GM23338 (cell line): ENCODE data around the gene PELO. TPM values are rescaled to one million over a fixed set of nuclear protein-coding genes. Genes with fewer than 3 reads are reported as not detected.

ENCODE experiments used
- ATAC-seq: fragments of 200-7000 bp; cut with Tn5 transposase; 3 replicates; pipeline ENCODE4 v1.9.1; 2020
- DNase-seq: peaks from one replicate; pipeline ENCODE4 v3.0.0-alpha.2; 2015; ENCODE audit warnings: low spot score
- H2AFZ ChIP-seq: fragments of 200-600 bp; sonication (generic); 2 replicates; pipeline ENCODE4 v1.8.0; 2016; ENCODE audit warnings: antibody characterized with exemption, mild to moderate bottlenecking, moderate library complexity
- H3F3A ChIP-seq: fragments of 200-600 bp; sonication (generic); replicated peaks from 2 replicates; pipeline ENCODE4 v1.8.0; 2017; ENCODE audit warnings: antibody characterized with exemption, mixed run types, low read depth
- H3K27ac ChIP-seq: fragments of 200-600 bp; sonication (generic); 2 replicates; pipeline ENCODE4 v1.6.1; 2016; ENCODE audit warnings: low read depth
- H3K27me3 ChIP-seq: fragments of 200-600 bp; sonication (generic); 2 replicates; pipeline ENCODE4 v1.8.0; 2016; ENCODE audit warnings: mild to moderate bottlenecking, mixed run types, moderate library complexity; ENCODE audit not compliant: insufficient read depth
- H3K36me3 ChIP-seq: fragments of 200-600 bp; sonication (generic); 2 replicates; pipeline ENCODE4 v1.8.0; 2016; ENCODE audit warnings: mild to moderate bottlenecking; ENCODE audit not compliant: insufficient read depth
- H3K4me1 ChIP-seq: fragments of 200-600 bp; sonication (generic); 2 replicates; pipeline ENCODE4 v1.8.0; 2016; ENCODE audit warnings: mild to moderate bottlenecking, moderate library complexity; ENCODE audit not compliant: insufficient read depth
- H3K4me2 ChIP-seq: fragments of 200-600 bp; sonication (generic); 2 replicates; pipeline ENCODE4 v1.7.1; 2017; ENCODE audit warnings: mixed run types
- H3K4me3 ChIP-seq: fragments of 200-600 bp; sonication (generic); 2 replicates; pipeline ENCODE4 v1.6.1; 2016; ENCODE audit warnings: mixed run types
- H3K79me2 ChIP-seq: fragments of 200-600 bp; sonication (generic); replicated peaks from 2 replicates; pipeline ENCODE4 v1.8.0; 2017; ENCODE audit warnings: mild to moderate bottlenecking; ENCODE audit not compliant: insufficient read depth
- H3K9me2 ChIP-seq: fragments of 200-600 bp; sonication (generic); 2 replicates; pipeline ENCODE4 v1.8.0; 2017; ENCODE audit not compliant: insufficient read depth
- H4K20me1 ChIP-seq: fragments of 200-600 bp; sonication (generic); replicated peaks from 2 replicates; pipeline ENCODE4 v1.8.0; 2017; ENCODE audit warnings: mild to moderate bottlenecking; ENCODE audit not compliant: insufficient read depth
- H3K27ac Mint-ChIP-seq: 2 replicates; pipeline ENCODE4 v1.8.0; 2020; ENCODE audit warnings: inconsistent platforms, mild to moderate bottlenecking, moderate library complexity, mixed read lengths
- H3K27me3 Mint-ChIP-seq: 3 replicates; pipeline ENCODE4 v1.8.0; 2022; ENCODE audit warnings: low read depth, mild to moderate bottlenecking, moderate library complexity, mixed read lengths, inconsistent platforms; ENCODE audit not compliant: insufficient read depth, poor library complexity
- H3K36me3 Mint-ChIP-seq: 3 replicates; pipeline ENCODE4 v1.8.0; 2021; ENCODE audit warnings: low read depth, mild to moderate bottlenecking, inconsistent platforms, moderate library complexity, mixed read lengths
- H3K4me1 Mint-ChIP-seq: 3 replicates; pipeline ENCODE4 v1.8.0; 2020; ENCODE audit warnings: mild to moderate bottlenecking, inconsistent platforms, mixed read lengths
- H3K4me3 Mint-ChIP-seq: 3 replicates; pipeline ENCODE4 v1.8.0; 2021; ENCODE audit warnings: moderate library complexity, mild to moderate bottlenecking, inconsistent platforms, mixed read lengths
- H3K9me3 Mint-ChIP-seq: 3 replicates; pipeline ENCODE4 v1.8.0; 2020; ENCODE audit warnings: moderate library complexity, mild to moderate bottlenecking, inconsistent platforms, mixed read lengths
- CREB1 ChIP-seq: fragments of 250-450 bp; sonication (Bioruptor Pico); IDR thresholded peaks from 2 replicates; pipeline ENCODE4 v1.5.0; 2020; ENCODE audit warnings: low read depth, mild to moderate bottlenecking, moderate library complexity
- CTCF ChIP-seq, 2 experiments: fragments of 200-600 bp in 1 of 2; sonication (generic) in 1 of 2; conservative IDR thresholded peaks; 2 replicates each; pipeline versions ENCODE4 v1.5.1 to v1.6.1; 2016 to 2017; ENCODE audit warnings: antibody characterized with exemption in 2 of 2, low read depth in 2 of 2, mild to moderate bottlenecking in 2 of 2, moderate library complexity in 1 of 2
- ETS1 ChIP-seq: IDR thresholded peaks from 2 replicates; pipeline ENCODE4 v1.6.1; 2016; ENCODE audit warnings: antibody characterized with exemption
- EZH2 ChIP-seq: fragments of 200-600 bp; sonication (generic); IDR thresholded peaks from one replicate; pipeline ENCODE4 v1.8.0; 2017; ENCODE audit warnings: antibody characterized with exemption, mild to moderate bottlenecking, low read depth; ENCODE audit not compliant: unreplicated experiment
- EZH2phosphoT487 ChIP-seq: fragments of 200-600 bp; sonication (generic); IDR thresholded peaks from one replicate; pipeline ENCODE4 v1.8.1; 2018; ENCODE audit warnings: antibody characterized with exemption; ENCODE audit not compliant: unreplicated experiment
- JUNB ChIP-seq: IDR thresholded peaks from one replicate; pipeline ENCODE4 v1.6.1; 2016; ENCODE audit warnings: antibody characterized with exemption; ENCODE audit not compliant: unreplicated experiment
- NANOG ChIP-seq: IDR thresholded peaks from 2 replicates; pipeline ENCODE4 v1.6.1; 2016; ENCODE audit warnings: antibody characterized with exemption, borderline replicate concordance
- POLR2AphosphoS5 ChIP-seq: IDR thresholded peaks from 2 replicates; pipeline ENCODE4 v1.6.1; 2016; ENCODE audit warnings: antibody characterized with exemption, low read depth
- REST ChIP-seq: IDR thresholded peaks from one replicate; pipeline ENCODE4 v1.6.1; 2018; ENCODE audit warnings: antibody characterized with exemption; ENCODE audit not compliant: unreplicated experiment
- STAT1 ChIP-seq: IDR thresholded peaks from one replicate; pipeline ENCODE4 v1.6.1; 2016; ENCODE audit warnings: antibody characterized with exemption; ENCODE audit not compliant: unreplicated experiment
- ZNF114 ChIP-seq: fragments of 250-450 bp; sonication (Bioruptor Pico); IDR thresholded peaks from 2 replicates; pipeline ENCODE4 v1.5.0; 2020; ENCODE audit warnings: mild to moderate bottlenecking, moderate library complexity
- ZNF331 ChIP-seq: fragments of 250-450 bp; sonication (Bioruptor Pico); IDR thresholded peaks from 2 replicates; pipeline ENCODE4 v1.5.0; 2020; ENCODE audit warnings: low read depth, mild to moderate bottlenecking, moderate library complexity
- polyA plus RNA-seq: library from polyadenylated mRNA; unstranded; fragments of >200 nt; fragmentation: Nextera tagmentation; extraction: Ambion mirVana; gene quantifications from 2 replicates; pipeline ENCODE4 v1.2.1, GENCODE V29; 2016
- total RNA-seq: library from RNA; depleted of rRNA; stranded (reverse); fragments of >200 nt; shearing (Covaris generic); gene quantifications from 2 replicates; pipeline ENCODE4 v1.2.3, GENCODE V29; 2014
- TF ChIP-seq, protein P1 (sequence below): fragments of 250-450 bp; sonication (Bioruptor Pico); IDR thresholded peaks from 2 replicates; pipeline ENCODE4 v1.5.0; 2020; ENCODE audit warnings: mild to moderate bottlenecking, moderate library complexity

PELO gene
- total and polyA plus RNA-seq, 2 experiments from 2014 or later: 13.6 to 15.6 TPM

- H3K4me2 ChIP-seq: no peak overlapping the region
- H3K36me3 ChIP-seq: no peaks in the 10 kb centered on the region
- Mint-ChIP-seq H3K4me1 (peaks cover 10% of the 10 kb centered on the region), H3K36me3 (no peaks in the 10 kb centered on the region), H3K4me3 (no peak overlapping the region), H3K27me3 (no peaks in the 10 kb centered on the region), H3K9me3 (no peaks in the 10 kb centered on the region; the same call in 2 of the 3 replicates), H3K27ac (no peak overlapping the region)
- H3K9me2 ChIP-seq: no peaks in the 10 kb centered on the region
- no peak overlapping the region for H3K27ac ChIP-seq
- H3F3A ChIP-seq: no peaks in the 10 kb centered on the region
- H2AFZ ChIP-seq: peak overlapping the region; percentile 48; the same call in 1 of the 2 replicates
- H3K4me1 ChIP-seq: no peaks in the 10 kb centered on the region; the same call in 1 of the 2 replicates
- H3K79me2 ChIP-seq: no peaks in the 10 kb centered on the region
- H4K20me1 ChIP-seq: no peaks in the 10 kb centered on the region
- no peak for TF ChIP-seq CTCF (conservative IDR thresholded peaks at IDR 0.05; ENCODE audit: low read depth in 2 of 2)
- no peak for TF ChIP-seq ETS1
- no peak for TF ChIP-seq STAT1
- TF ChIP-seq POLR2AphosphoS5: no peak
- no peak for TF ChIP-seq ZNF114 (CRISPR knock-in tag)
- TF ChIP-seq CREB1 (CRISPR knock-in tag): no peak
- TF ChIP-seq EZH2: no peak
- TF ChIP-seq, protein P1, sequence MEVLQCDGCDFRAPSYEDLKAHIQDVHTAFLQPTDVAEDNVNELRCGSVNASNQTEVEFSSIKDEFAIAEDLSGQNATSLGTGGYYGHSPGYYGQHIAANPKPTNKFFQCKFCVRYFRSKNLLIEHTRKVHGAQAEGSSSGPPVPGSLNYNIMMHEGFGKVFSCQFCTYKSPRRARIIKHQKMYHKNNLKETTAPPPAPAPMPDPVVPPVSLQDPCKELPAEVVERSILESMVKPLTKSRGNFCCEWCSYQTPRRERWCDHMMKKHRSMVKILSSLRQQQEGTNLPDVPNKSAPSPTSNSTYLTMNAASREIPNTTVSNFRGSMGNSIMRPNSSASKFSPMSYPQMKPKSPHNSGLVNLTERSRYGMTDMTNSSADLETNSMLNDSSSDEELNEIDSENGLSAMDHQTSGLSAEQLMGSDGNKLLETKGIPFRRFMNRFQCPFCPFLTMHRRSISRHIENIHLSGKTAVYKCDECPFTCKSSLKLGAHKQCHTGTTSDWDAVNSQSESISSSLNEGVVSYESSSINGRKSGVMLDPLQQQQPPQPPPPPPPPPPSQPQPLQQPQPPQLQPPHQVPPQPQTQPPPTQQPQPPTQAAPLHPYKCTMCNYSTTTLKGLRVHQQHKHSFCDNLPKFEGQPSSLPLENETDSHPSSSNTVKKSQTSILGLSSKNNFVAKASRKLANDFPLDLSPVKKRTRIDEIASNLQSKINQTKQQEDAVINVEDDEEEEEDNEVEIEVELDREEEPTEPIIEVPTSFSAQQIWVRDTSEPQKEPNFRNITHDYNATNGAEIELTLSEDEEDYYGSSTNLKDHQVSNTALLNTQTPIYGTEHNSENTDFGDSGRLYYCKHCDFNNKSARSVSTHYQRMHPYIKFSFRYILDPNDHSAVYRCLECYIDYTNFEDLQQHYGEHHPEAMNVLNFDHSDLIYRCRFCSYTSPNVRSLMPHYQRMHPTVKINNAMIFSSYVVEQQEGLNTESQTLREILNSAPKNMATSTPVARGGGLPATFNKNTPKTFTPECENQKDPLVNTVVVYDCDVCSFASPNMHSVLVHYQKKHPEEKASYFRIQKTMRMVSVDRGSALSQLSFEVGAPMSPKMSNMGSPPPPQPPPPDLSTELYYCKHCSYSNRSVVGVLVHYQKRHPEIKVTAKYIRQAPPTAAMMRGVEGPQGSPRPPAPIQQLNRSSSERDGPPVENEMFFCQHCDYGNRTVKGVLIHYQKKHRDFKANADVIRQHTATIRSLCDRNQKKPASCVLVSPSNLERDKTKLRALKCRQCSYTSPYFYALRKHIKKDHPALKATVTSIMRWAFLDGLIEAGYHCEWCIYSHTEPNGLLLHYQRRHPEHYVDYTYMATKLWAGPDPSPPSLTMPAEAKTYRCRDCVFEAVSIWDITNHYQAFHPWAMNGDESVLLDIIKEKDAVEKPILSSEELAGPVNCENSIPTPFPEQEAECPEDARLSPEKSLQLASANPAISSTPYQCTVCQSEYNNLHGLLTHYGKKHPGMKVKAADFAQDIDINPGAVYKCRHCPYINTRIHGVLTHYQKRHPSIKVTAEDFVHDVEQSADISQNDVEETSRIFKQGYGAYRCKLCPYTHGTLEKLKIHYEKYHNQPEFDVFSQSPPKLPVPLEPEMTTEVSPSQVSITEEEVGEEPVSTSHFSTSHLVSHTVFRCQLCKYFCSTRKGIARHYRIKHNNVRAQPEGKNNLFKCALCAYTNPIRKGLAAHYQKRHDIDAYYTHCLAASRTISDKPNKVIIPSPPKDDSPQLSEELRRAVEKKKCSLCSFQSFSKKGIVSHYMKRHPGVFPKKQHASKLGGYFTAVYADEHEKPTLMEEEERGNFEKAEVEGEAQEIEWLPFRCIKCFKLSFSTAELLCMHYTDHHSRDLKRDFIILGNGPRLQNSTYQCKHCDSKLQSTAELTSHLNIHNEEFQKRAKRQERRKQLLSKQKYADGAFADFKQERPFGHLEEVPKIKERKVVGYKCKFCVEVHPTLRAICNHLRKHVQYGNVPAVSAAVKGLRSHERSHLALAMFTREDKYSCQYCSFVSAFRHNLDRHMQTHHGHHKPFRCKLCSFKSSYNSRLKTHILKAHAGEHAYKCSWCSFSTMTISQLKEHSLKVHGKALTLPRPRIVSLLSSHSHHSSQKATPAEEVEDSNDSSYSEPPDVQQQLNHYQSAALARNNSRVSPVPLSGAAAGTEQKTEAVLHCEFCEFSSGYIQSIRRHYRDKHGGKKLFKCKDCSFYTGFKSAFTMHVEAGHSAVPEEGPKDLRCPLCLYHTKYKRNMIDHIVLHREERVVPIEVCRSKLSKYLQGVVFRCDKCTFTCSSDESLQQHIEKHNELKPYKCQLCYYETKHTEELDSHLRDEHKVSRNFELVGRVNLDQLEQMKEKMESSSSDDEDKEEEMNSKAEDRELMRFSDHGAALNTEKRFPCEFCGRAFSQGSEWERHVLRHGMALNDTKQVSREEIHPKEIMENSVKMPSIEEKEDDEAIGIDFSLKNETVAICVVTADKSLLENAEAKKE (CRISPR knock-in tag): no peak
- no peak for TF ChIP-seq REST
- no peak for TF ChIP-seq NANOG
- no peak for TF ChIP-seq JUNB
- no peak for TF ChIP-seq ZNF331
- no peak for TF ChIP-seq EZH2phosphoT487
- H3K27me3 ChIP-seq: no peaks in the 10 kb centered on the region
- DNase-seq: no peak
- no peak for ATAC-seq
- H3K4me3 ChIP-seq: no peak overlapping the region
These were observed 33.7 kb upstream of the PELO start for GRCh38 chr5:52754051-52754450.
